Nucleus accumbens (tissue), 56 donors: ENCODE data around the gene PIBF1.
"Not testable (repeated sequence)": the region's sequence is repeated elsewhere in the genome, so short reads cannot be mapped to it uniquely, and the experiment has no call there.

Experiments
- DNase-seq, 56 donors: peaks; one replicate each; lab custom pipeline; 2025; lab: John Stamatoyannopoulos, UW

Gene PIBF1

GRCh38 chr13:72781451-72782439 is at the start of gene PIBF1, which contains the start of gene DIS3:
Gene PIBF1 (plus strand): TSS chr13:72782133. CDS start chr13:72783470, 1,337 bp downstream.
Gene DIS3 (minus strand): TSS chr13:72781900. CDS start chr13:72781832, 68 bp downstream.
- DNase-seq, result peak; percentile 62 to 98 (median 94)

- DNase-seq, result no peak
Observed at GRCh38 chr13:72737033-72737432, 44.9 kb upstream of the PIBF1 start.

GRCh38 chr13:72740015-72740414 is 41.9 kb upstream of the PIBF1 start:
- DNase-seq, result no peak

- DNase-seq, result no peak
Observed at GRCh38 chr13:72745260-72745659, 36.7 kb upstream of the PIBF1 start.

GRCh38 chr13:72751220-72751619 is 30.7 kb upstream of the PIBF1 start:
- DNase-seq, result no peak

GRCh38 chr13:72754111-72754510 is 27.8 kb upstream of the PIBF1 start:
- no peak for DNase-seq

- no peak for DNase-seq
Observed at GRCh38 chr13:72757792-72758535, 24.0 kb upstream of the PIBF1 start.

GRCh38 chr13:72760189-72760588 is 21.7 kb upstream of the PIBF1 start:
- DNase-seq, result no peak

GRCh38 chr13:72763411-72763810 is 18.5 kb upstream of the PIBF1 start:
- DNase-seq, result no peak

GRCh38 chr13:72774019-72774418 is 7.9 kb upstream of the PIBF1 start:
- no peak for DNase-seq

GRCh38 chr13:72782717-72783116 is 784 bp downstream of the PIBF1 start:
- no peak for DNase-seq

- not testable (repeated sequence) for DNase-seq
Observed at GRCh38 chr13:72784679-72785078, 2.7 kb downstream of the PIBF1 start.

GRCh38 chr13:72788831-72789230 is 6.9 kb downstream of the PIBF1 start:
- DNase-seq, result no peak

GRCh38 chr13:72792640-72793039 is 10.7 kb downstream of the PIBF1 start:
- DNase-seq, result no peak

- DNase-seq, result no peak
Observed at GRCh38 chr13:72798817-72799216, 16.9 kb downstream of the PIBF1 start.

- DNase-seq, result no peak
Observed at GRCh38 chr13:72804301-72804700, 22.4 kb downstream of the PIBF1 start.

- no peak for DNase-seq
Observed at GRCh38 chr13:72805676-72806346, 23.9 kb downstream of the PIBF1 start.

- DNase-seq, result not testable (repeated sequence)
Observed at GRCh38 chr13:72806514-72806913, 24.6 kb downstream of the PIBF1 start.

GRCh38 chr13:72808917-72809500 is 27.1 kb downstream of the PIBF1 start:
- DNase-seq, result no peak

GRCh38 chr13:72820156-72820897 is 38.4 kb downstream of the PIBF1 start:
- DNase-seq, result no peak
